GM19395 (cell line): Measurements from ENCODE around the gene MYO5A.
"Not testable (repeated sequence)": the region's sequence is repeated elsewhere in the genome, so short reads cannot be mapped to it uniquely, and the experiment has no call there.

Source experiments
- ATAC-seq: cut with Tn5 transposase; IDR thresholded peaks from one replicate; pipeline ENCODE4 v1.9.1; 2021; ENCODE audit warnings: mild to moderate bottlenecking, moderate library complexity; ENCODE audit not compliant: unreplicated experiment

Gene MYO5A

GRCh38 chr15:52466134-52466701 lies 62.5 kb downstream of the MYO5A start:
- peak; percentile 96 for ATAC-seq

- ATAC-seq, result peak; percentile 53
These were observed 64.2 kb downstream of the MYO5A start for GRCh38 chr15:52464478-52464877.

GRCh38 chr15:52464040-52464439 lies 64.6 kb downstream of the MYO5A start:
- peak; percentile 0 for ATAC-seq

- no peak for ATAC-seq
These were observed 65.0 kb downstream of the MYO5A start for GRCh38 chr15:52463638-52464037.

- no peak for ATAC-seq
These were observed 65.8 kb downstream of the MYO5A start for GRCh38 chr15:52462806-52463360.

- not testable (repeated sequence) for ATAC-seq
These were observed 69.0 kb downstream of the MYO5A start for GRCh38 chr15:52459701-52460100.

- ATAC-seq, result not testable (repeated sequence)
These were observed 69.4 kb downstream of the MYO5A start for GRCh38 chr15:52459265-52459664.

- no peak for ATAC-seq
These were observed 80.4 kb downstream of the MYO5A start for GRCh38 chr15:52448011-52448890.

GRCh38 chr15:52445954-52446353 lies 82.7 kb downstream of the MYO5A start:
- ATAC-seq, result no peak

GRCh38 chr15:52445553-52445952 lies 83.1 kb downstream of the MYO5A start:
- no peak for ATAC-seq

GRCh38 chr15:52443205-52443604 lies 85.5 kb downstream of the MYO5A start:
- ATAC-seq, result not testable (repeated sequence)

GRCh38 chr15:52441841-52442240 lies 86.8 kb downstream of the MYO5A start:
- ATAC-seq, result no peak

GRCh38 chr15:52440946-52441345 lies 87.7 kb downstream of the MYO5A start:
- ATAC-seq, result no peak

GRCh38 chr15:52440414-52440813 lies 88.3 kb downstream of the MYO5A start:
- ATAC-seq, result no peak

GRCh38 chr15:52439470-52439869 lies 89.2 kb downstream of the MYO5A start:
- ATAC-seq, result no peak

GRCh38 chr15:52439042-52439441 lies 89.6 kb downstream of the MYO5A start:
- ATAC-seq, result not testable (repeated sequence)

- ATAC-seq, result no peak
These were observed 90.6 kb downstream of the MYO5A start for GRCh38 chr15:52438047-52438446.

- ATAC-seq, result no peak
These were observed 91.0 kb downstream of the MYO5A start for GRCh38 chr15:52437646-52438045.

- no peak for ATAC-seq
These were observed 91.7 kb downstream of the MYO5A start for GRCh38 chr15:52436981-52437380.

- no peak for ATAC-seq
These were observed 93.8 kb downstream of the MYO5A start for GRCh38 chr15:52434885-52435284.

GRCh38 chr15:52428297-52428696 lies 100.4 kb downstream of the MYO5A start:
- no peak for ATAC-seq

- ATAC-seq, result no peak
These were observed 100.9 kb downstream of the MYO5A start for GRCh38 chr15:52427804-52428203.
